Measurements from ENCODE around the gene ALCAM.
A peak's percentile ranks its signal among the peaks of the same experiment; 100 is the strongest.

Gene ALCAM

DNA sequence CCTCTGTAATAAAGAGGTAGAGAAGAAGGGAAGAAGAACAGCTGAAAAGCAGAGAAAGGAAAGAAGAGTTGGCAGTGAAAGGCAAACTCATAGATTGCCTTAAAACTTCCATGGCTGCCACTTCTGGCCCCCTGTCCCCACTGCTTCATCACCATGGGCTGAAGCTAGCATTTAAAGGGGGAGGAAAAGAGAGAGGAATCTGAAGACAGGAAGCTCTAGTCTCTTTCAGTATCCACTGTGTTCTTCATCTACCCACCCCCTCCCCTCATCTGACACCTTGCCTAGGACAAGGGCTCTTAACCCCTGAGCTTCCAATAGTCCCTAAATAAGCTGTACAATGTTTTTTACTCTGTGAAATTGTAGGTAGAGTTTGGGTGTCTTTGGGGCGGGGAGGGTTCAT is 60.6 kb downstream of the ALCAM start:
- H3K4me3 ChIP-seq (replicated peaks; ENCODE audit: insufficient read depth, low read length), result no peak overlapping the region
- DNase-seq (ENCODE audit: low read depth in 1 of 2, low spot score in 1 of 2), result no peak
- H3K27ac ChIP-seq (replicated peaks), result no peak overlapping the region
- no peaks in the 10 kb centered on the region for H3K27me3 ChIP-seq (ENCODE audit: insufficient read depth, poor library complexity, severe bottlenecking)
- TF ChIP-seq REST (IDR thresholded peaks at IDR 0.05; ENCODE audit: insufficient replicate concordance, low read depth) (no peak), POLR2AphosphoS5 (IDR thresholded peaks at IDR 0.05; ENCODE audit: low read depth) (no peak), CTCF (IDR thresholded peaks at IDR 0.05; ENCODE audit: insufficient read depth, low read length) (no peak), GABPA (IDR thresholded peaks at IDR 0.05; ENCODE audit: low read depth) (no peak), SPI1 (IDR thresholded peaks at IDR 0.05; ENCODE audit: borderline replicate concordance, low read depth) (no peak)

- no peak overlapping the region for H3K27ac ChIP-seq (replicated peaks)
- no peak overlapping the region for H3K4me3 ChIP-seq (replicated peaks; ENCODE audit: insufficient read depth, low read length)
- H3K27me3 ChIP-seq (ENCODE audit: insufficient read depth, poor library complexity, severe bottlenecking), result no peaks in the 10 kb centered on the region
- no peak for DNase-seq (ENCODE audit: low read depth in 1 of 2, low spot score in 1 of 2)
- TF ChIP-seq CTCF (IDR thresholded peaks at IDR 0.05; ENCODE audit: insufficient read depth, low read length) (no peak), SPI1 (IDR thresholded peaks at IDR 0.05; ENCODE audit: borderline replicate concordance, low read depth) (no peak), POLR2AphosphoS5 (IDR thresholded peaks at IDR 0.05; ENCODE audit: low read depth) (no peak), REST (IDR thresholded peaks at IDR 0.05; ENCODE audit: insufficient replicate concordance, low read depth) (no peak), GABPA (IDR thresholded peaks at IDR 0.05; ENCODE audit: low read depth) (no peak)
Observed at GRCh38 chr3:105429034-105429762, 62.5 kb downstream of the ALCAM start.

DNA sequence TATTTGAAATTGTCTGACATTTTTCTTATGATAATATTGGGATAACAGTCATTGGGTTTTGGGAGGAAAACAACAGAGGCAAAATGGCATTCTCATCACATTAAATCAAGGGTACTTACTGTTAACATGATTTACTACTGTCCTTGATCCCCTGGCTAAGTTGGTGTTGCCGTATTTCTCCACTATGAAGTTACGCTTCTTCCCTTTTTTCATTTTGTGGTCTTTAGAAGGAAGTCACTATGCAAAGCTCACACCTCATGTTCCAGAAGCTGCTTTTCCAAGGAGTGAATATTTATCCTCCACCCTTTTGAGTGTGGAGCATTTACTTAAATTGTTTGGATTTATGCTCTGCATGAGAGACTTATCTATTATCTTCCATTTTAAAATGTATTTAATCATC is 63.7 kb downstream of the ALCAM start:
- peak in 1 of 2 experiments; percentile 43 for DNase-seq (ENCODE audit: low read depth in 1 of 2, low spot score in 1 of 2)

More for the DNA sequence above, 63.7 kb downstream of the ALCAM start:
- no peak overlapping the region for H3K27ac ChIP-seq (replicated peaks)
- H3K4me3 ChIP-seq (replicated peaks; ENCODE audit: insufficient read depth, low read length), result no peak overlapping the region
- no peaks in the 10 kb centered on the region for H3K27me3 ChIP-seq (ENCODE audit: insufficient read depth, poor library complexity, severe bottlenecking)
- peak; percentile 76; the same call in 1 of the 2 replicates for TF ChIP-seq SPI1 (IDR thresholded peaks at IDR 0.05; ENCODE audit: borderline replicate concordance, low read depth)
- no peak for TF ChIP-seq REST (IDR thresholded peaks at IDR 0.05; ENCODE audit: insufficient replicate concordance, low read depth)
